ENCODE measurements around the gene NBEAL1. TPM values are rescaled to one million over a fixed set of nuclear protein-coding genes. Genes with fewer than 3 reads are reported as not detected.
"Not testable (repeated sequence)": the region's sequence is repeated elsewhere in the genome, so short reads cannot be mapped to it uniquely, and the experiment has no call there.

Gene NBEAL1
- total and polyA plus RNA-seq, 9 donors = 3.0 to 20.5 (median 6.0) TPM

DNA sequence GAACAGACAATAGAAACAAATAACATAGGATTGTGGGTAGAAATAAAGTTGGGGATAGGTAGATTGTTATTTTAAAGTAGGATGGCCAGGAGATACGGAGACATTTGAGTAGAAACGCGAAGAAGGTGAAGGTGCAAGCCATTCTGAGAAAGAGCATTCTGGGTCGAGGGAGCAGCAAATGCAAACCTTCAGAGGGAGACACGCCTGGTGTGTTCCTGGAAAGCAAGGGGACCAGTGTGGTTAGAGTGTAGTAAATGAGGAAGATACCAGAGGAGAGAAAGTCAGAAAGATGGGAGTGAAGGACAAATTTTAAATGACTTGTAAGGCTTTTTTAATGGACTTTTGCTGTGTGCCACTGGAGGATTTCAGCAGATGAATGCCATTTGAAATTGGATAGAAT, 225.8 kb downstream of the NBEAL1 start:
- H3K27me3 ChIP-seq (ENCODE audit: control insufficient read depth, insufficient read depth, low read length) = no peaks in the 10 kb centered on the region
- DNase-seq = peak; percentile 2
- no peaks in the 10 kb centered on the region for H3K9me3 ChIP-seq (replicated peaks; ENCODE audit: control insufficient read depth, low read depth, low read length)
- H3K4me1 ChIP-seq (ENCODE audit: control insufficient read depth, insufficient read depth, low read length) = peaks cover 2% of the 10 kb centered on the region
- WGBS (ENCODE audit: insufficient coverage) = 90% methylated on average over 5 of the region's 5 CpGs
- no peak overlapping the region for H3K4me3 ChIP-seq (ENCODE audit: low read length)
- H3K27ac ChIP-seq (ENCODE audit: low read length) = no peak overlapping the region
- peaks cover 3% of the 10 kb centered on the region for H3K36me3 ChIP-seq (ENCODE audit: control insufficient read depth, insufficient read depth, low read length)

DNA sequence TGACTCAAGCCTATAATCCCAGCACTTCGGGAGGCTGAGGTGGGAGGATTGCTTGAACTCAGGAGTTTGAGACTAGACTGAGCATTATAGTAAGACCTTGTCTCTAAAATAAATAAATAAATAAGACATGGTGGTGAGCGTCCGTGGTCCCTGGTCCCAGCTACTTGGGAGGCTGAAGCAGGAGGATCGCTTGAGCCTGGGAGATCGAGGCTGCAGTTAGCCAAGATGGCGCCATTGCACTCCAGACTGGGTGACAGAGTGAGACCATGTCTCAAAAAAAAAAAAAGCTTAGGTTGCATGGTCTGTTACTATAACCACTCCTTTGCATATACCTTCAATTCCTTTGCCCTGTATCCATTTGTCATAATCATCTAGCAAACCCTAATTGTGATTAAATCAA, 227.8 kb downstream of the NBEAL1 start:
- H3K4me3 ChIP-seq (ENCODE audit: low read length) = no peak overlapping the region
- no peaks in the 10 kb centered on the region for H3K27me3 ChIP-seq (ENCODE audit: control insufficient read depth, insufficient read depth, low read length)
- peaks cover 2% of the 10 kb centered on the region for H3K4me1 ChIP-seq (ENCODE audit: control insufficient read depth, insufficient read depth, low read length)
- no peaks in the 10 kb centered on the region for H3K9me3 ChIP-seq (replicated peaks; ENCODE audit: control insufficient read depth, low read depth, low read length)
- H3K27ac ChIP-seq (ENCODE audit: low read length) = no peak overlapping the region
- WGBS (ENCODE audit: insufficient coverage) = no CpG with 5 or more reads among the region's 6 CpGs
- H3K36me3 ChIP-seq (ENCODE audit: control insufficient read depth, insufficient read depth, low read length) = peaks cover 5% of the 10 kb centered on the region
- DNase-seq = no peak

DNA sequence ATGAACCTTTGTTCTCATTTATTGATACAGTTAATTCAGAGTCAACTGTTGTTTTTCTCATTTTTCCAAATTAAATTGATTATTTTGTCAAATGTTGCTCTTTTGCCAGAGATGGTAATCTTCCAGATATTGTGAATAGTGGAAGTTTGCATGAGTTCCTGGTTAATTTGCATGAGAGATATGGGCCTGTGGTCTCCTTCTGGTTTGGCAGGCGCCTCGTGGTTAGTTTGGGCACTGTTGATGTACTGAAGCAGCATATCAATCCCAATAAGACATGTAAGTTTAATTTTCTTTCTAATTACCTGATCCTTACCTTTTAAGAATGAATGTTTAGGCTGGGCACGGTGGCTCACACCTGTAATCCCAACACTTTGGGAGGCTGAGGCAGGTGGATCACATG, 232.0 kb downstream of the NBEAL1 start:
- WGBS (ENCODE audit: insufficient coverage) = no CpG with 5 or more reads among the region's 3 CpGs
- H3K9me3 ChIP-seq (replicated peaks; ENCODE audit: control insufficient read depth, low read depth, low read length) = no peaks in the 10 kb centered on the region
- no peak for DNase-seq
- H3K4me1 ChIP-seq (ENCODE audit: control insufficient read depth, insufficient read depth, low read length) = no peaks in the 10 kb centered on the region
- H3K4me3 ChIP-seq (ENCODE audit: low read length) = no peak overlapping the region
- H3K36me3 ChIP-seq (ENCODE audit: control insufficient read depth, insufficient read depth, low read length) = peaks cover 10% of the 10 kb centered on the region
- H3K27ac ChIP-seq (ENCODE audit: low read length) = no peak overlapping the region
- no peaks in the 10 kb centered on the region for H3K27me3 ChIP-seq (ENCODE audit: control insufficient read depth, insufficient read depth, low read length)

- Histone ChIP-seq H3K27me3 (ENCODE audit: control insufficient read depth, insufficient read depth, low read length) (no peaks in the 10 kb centered on the region), H3K27ac (ENCODE audit: low read length) (no peak overlapping the region), H3K4me3 (ENCODE audit: low read length) (no peak overlapping the region), H3K36me3 (ENCODE audit: control insufficient read depth, insufficient read depth, low read length) (peaks cover 35% of the 10 kb centered on the region), H3K9me3 (replicated peaks; ENCODE audit: control insufficient read depth, low read depth, low read length) (peaks cover 3% of the 10 kb centered on the region), H3K4me1 (ENCODE audit: control insufficient read depth, insufficient read depth, low read length) (no peaks in the 10 kb centered on the region)
- 99% methylated on average over 12 of the region's 13 CpGs for WGBS (ENCODE audit: insufficient coverage)
- DNase-seq = no peak
Measured at GRCh38 chr2:203252818-203253217, 238.1 kb downstream of the NBEAL1 start.

DNA sequence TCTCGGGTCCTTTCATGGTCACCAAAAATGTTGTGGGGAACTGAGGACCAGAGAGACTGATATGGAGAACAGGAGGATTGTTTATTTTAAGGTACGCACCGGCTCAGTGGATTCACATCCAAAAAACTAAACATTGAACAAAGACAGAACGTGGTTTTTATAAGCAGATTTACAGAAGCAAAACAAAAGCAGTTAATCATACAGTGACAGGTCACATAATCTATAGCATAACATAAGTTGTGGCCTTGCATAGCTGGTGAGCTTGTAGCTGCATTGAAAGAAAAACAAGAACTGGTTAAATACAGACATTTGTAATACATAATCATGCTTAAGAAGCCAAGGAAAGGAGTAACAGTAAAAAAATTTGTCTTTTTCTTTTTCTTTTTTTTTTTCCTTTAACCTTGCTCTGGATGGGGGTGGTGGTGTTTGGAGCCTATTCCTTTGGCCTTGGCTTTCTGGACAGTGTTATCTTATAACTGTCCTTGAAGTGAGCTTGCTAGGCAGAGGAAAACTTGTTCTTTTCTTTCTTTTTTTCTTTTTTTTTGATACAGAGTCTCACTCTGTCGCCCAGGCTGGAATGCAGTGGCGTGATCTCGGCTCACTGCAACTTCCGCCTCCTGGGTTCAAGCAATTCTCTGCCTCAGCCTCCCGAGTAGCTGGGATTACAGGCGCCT, 238.9 kb downstream of the NBEAL1 start:
- not testable (repeated sequence) for H3K4me1 ChIP-seq (ENCODE audit: control insufficient read depth, insufficient read depth, low read length); H3K27me3 ChIP-seq (ENCODE audit: control insufficient read depth, insufficient read depth, low read length)
- 100% methylated on average over 1 of the region's 10 CpGs for WGBS (ENCODE audit: insufficient coverage)

DNA sequence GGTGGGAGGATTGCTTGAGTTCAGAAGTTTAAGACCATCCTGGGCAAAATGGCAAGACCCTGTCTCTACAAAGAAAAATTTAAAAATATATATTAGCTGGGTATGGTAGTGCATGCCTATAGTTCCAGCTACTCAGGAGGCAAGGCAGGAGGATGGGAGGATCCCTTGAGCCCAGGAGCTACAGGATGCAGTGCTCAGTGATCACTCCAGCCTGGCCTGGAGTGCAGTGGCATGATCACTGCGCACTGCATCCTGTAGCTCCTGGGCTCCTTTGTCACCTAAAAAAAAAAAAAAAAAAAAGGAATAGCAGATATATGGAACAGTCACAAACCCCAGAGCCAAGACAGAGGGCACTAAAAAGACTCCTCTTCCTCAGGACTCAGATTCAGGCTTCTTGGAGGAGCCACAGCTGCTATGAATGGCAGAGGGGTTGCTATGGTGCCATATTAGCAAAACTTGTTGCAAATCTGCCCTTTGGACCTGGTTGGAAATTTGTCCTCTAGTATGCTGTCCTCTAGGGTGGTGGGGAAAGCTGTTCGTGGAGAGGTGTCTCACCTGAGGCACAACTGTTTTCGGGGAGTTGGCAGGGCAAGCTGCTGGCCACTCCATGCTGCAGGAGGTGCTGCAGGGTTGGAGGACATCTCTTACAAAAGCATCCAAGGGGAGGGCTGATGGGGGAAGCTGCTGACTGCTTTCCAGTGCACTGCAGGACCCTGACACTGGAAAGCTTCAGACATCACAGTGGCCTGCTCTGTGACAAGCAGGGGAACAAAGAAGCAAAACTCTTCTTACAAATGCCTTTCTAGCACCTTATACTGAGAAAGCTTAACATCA, 246.9 kb downstream of the NBEAL1 start:
- no peaks in the 10 kb centered on the region for H3K4me1 ChIP-seq (ENCODE audit: control insufficient read depth, insufficient read depth, low read length)
- peaks cover 36% of the 10 kb centered on the region for H3K36me3 ChIP-seq (ENCODE audit: control insufficient read depth, insufficient read depth, low read length)

More for the DNA sequence above, 238.9 kb downstream of the NBEAL1 start:
- DNase-seq; H3K27ac ChIP-seq (ENCODE audit: low read length); H3K9me3 ChIP-seq (replicated peaks; ENCODE audit: control insufficient read depth, low read depth, low read length); H3K4me3 ChIP-seq (ENCODE audit: low read length): not testable (repeated sequence)
- peaks cover 40% of the 10 kb centered on the region for H3K36me3 ChIP-seq (ENCODE audit: control insufficient read depth, insufficient read depth, low read length)

More for the DNA sequence above, 246.9 kb downstream of the NBEAL1 start:
- Histone ChIP-seq H3K4me3 (ENCODE audit: low read length) (no peak overlapping the region), H3K9me3 (replicated peaks; ENCODE audit: control insufficient read depth, low read depth, low read length) (no peaks in the 10 kb centered on the region), H3K27ac (ENCODE audit: low read length) (no peak overlapping the region), H3K27me3 (ENCODE audit: control insufficient read depth, insufficient read depth, low read length) (no peaks in the 10 kb centered on the region)
- no peak for DNase-seq
- 67% methylated on average over 1 of the region's 3 CpGs for WGBS (ENCODE audit: insufficient coverage)

Other genes with a start within 250 kb of the NBEAL1 start
- 12.1 TPM for gene ICA1L, start 143.1 kb upstream of the NBEAL1 start, total RNA-seq
- gene ICA1L, start 143.1 kb upstream of the NBEAL1 start, polyA plus RNA-seq (ENCODE audit: insufficient read depth in 1 of 8, insufficient read length in 8 of 8, low replicate concordance in 1 of 8) = 10 to 100 TPM in 3 of 8 donors, 1 to 10 TPM in 5; 7.0 to 12.1 (median 9.4) TPM
- 34.3 TPM for gene WDR12, start 103.2 kb upstream of the NBEAL1 start, total RNA-seq
- gene WDR12, start 103.2 kb upstream of the NBEAL1 start, polyA plus RNA-seq (ENCODE audit: insufficient read depth in 1 of 8, insufficient read length in 8 of 8, low replicate concordance in 1 of 8) = 10 to 100 TPM; 56.7 to 76.1 (median 66.8) TPM
- gene CARF, start 102.6 kb upstream of the NBEAL1 start, total RNA-seq = 11.1 TPM
- gene CARF, start 102.6 kb upstream of the NBEAL1 start, polyA plus RNA-seq (ENCODE audit: insufficient read depth in 1 of 8, insufficient read length in 8 of 8, low replicate concordance in 1 of 8) = 1 to 10 TPM; 5.3 to 8.7 (median 6.1) TPM
- gene CYP20A1, start 224.1 kb downstream of the NBEAL1 start, total RNA-seq = 26.1 TPM
- 10 to 100 TPM in 7 of 8 donors, 1 to 10 TPM in 1; 9.2 to 14.9 (median 12.5) TPM for gene CYP20A1, start 224.1 kb downstream of the NBEAL1 start, polyA plus RNA-seq (ENCODE audit: insufficient read depth in 1 of 8, insufficient read length in 8 of 8, low replicate concordance in 1 of 8)